DND-41 (cell line): ENCODE measurements around the gene RLN1.
A peak's percentile ranks its signal among the peaks of the same experiment; 100 is the strongest.
"Not testable (repeated sequence)": the region's sequence is repeated elsewhere in the genome, so short reads cannot be mapped to it uniquely, and the experiment has no call there.

Experiments
- ATAC-seq: fragments of 200-7000 bp; cut with Tn5 transposase; 3 replicates; pipeline ENCODE4 v1.9.1; 2021; ENCODE audit warnings: low read depth; ENCODE audit not compliant: insufficient read depth
- DNase-seq: peaks from one replicate; pipeline ENCODE4 v3.0.0-alpha.2; 2020
- H2AFZ ChIP-seq: 2 replicates; pipeline ENCODE4 v1.6.0; 2012; ENCODE audit warnings: low read depth, low read length
- H3K27ac ChIP-seq: 2 replicates; pipeline ENCODE4 v1.5.1; 2012; ENCODE audit warnings: low read length, inconsistent platforms
- H3K27me3 ChIP-seq: fragments of 200-600 bp; sonication (generic); 2 replicates; pipeline ENCODE4 v1.6.0; 2012; ENCODE audit warnings: low read length, mild to moderate bottlenecking, inconsistent platforms; ENCODE audit not compliant: insufficient read depth, poor library complexity
- H3K36me3 ChIP-seq: 2 replicates; pipeline ENCODE4 v1.5.1; 2012; ENCODE audit warnings: low read length, inconsistent platforms; ENCODE audit not compliant: insufficient read depth
- H3K4me1 ChIP-seq: 2 replicates; pipeline ENCODE4 v1.5.1; 2012; ENCODE audit warnings: mild to moderate bottlenecking, low read length; ENCODE audit not compliant: insufficient read depth
- H3K4me2 ChIP-seq: 2 replicates; pipeline ENCODE4 v1.6.0; 2012; ENCODE audit warnings: mild to moderate bottlenecking, moderate library complexity, low read length, inconsistent platforms; ENCODE audit not compliant: insufficient read depth
- H3K4me3 ChIP-seq, 2 experiments: fragments of 200-600 bp in 1 of 2; shearing (Covaris generic) in 1 of 2; 2 replicates each; pipeline ENCODE4 v1.5.1; 2012 to 2016; ENCODE audit warnings: inconsistent platforms in 2 of 2, low read length in 2 of 2, mild to moderate bottlenecking in 2 of 2, low read depth in 1 of 2, moderate library complexity in 1 of 2
- H3K79me2 ChIP-seq: 2 replicates; pipeline ENCODE4 v1.6.0; 2012; ENCODE audit warnings: low read length, inconsistent platforms; ENCODE audit not compliant: insufficient read depth
- H3K9ac ChIP-seq: 2 replicates; pipeline ENCODE4 v1.6.0; 2012; ENCODE audit warnings: low read depth, mild to moderate bottlenecking, inconsistent platforms, low read length, moderate library complexity
- H3K9me3 ChIP-seq: 2 replicates; pipeline ENCODE4 v1.5.1; 2012; ENCODE audit warnings: low read length, moderate library complexity, mild to moderate bottlenecking, inconsistent platforms; ENCODE audit not compliant: insufficient read depth, severe bottlenecking
- H4K20me1 ChIP-seq: 2 replicates; pipeline ENCODE4 v1.6.0; 2012; ENCODE audit warnings: low read length; ENCODE audit not compliant: insufficient read depth
- CTCF ChIP-seq: IDR thresholded peaks from 2 replicates; pipeline ENCODE4 v1.5.1; 2012; ENCODE audit warnings: borderline replicate concordance, low read length, moderate library complexity, mild to moderate bottlenecking; ENCODE audit not compliant: poor library complexity, severe bottlenecking; ENCODE audit errors: extremely low read depth
- EZH2 ChIP-seq: IDR thresholded peaks from 3 replicates; pipeline ENCODE4 v1.6.1; 2012; ENCODE audit warnings: borderline replicate concordance, low read depth, mild to moderate bottlenecking, moderate library complexity, low read length, inconsistent platforms; ENCODE audit not compliant: severe bottlenecking

Gene RLN1

GRCh38 chr9:5338992-5339981 lies at the start of gene RLN1:
Gene RLN1, minus strand, starts transcription at chr9:5339876. Its CDS starts 130 bp downstream, at chr9:5339746.
- H3K4me1 ChIP-seq = peaks cover 27% of the 10 kb centered on the region
- H2AFZ ChIP-seq, DNase-seq, H3K4me3 ChIP-seq, H3K27ac ChIP-seq, H3K79me2 ChIP-seq, H3K4me2 ChIP-seq, ATAC-seq, H3K9me3 ChIP-seq, H4K20me1 ChIP-seq, H3K36me3 ChIP-seq, H3K9ac ChIP-seq, H3K27me3 ChIP-seq: not testable (repeated sequence)

- Histone ChIP-seq H3K27me3 (no peaks in the 10 kb centered on the region), H2AFZ (no peak overlapping the region), H3K4me2 (no peak overlapping the region), H3K4me1 (peaks cover 2% of the 10 kb centered on the region; the same call in 1 of the 2 replicates), H3K9me3 (no peaks in the 10 kb centered on the region), H3K27ac (no peak overlapping the region), H3K36me3 (no peaks in the 10 kb centered on the region), H3K9ac (no peak overlapping the region), H4K20me1 (no peaks in the 10 kb centered on the region), H3K4me3 (no peak overlapping the region), H3K79me2 (no peaks in the 10 kb centered on the region)
- 0 out of 3 replicates have a peak, but pooled peaks have one; percentile 27 for ATAC-seq
- no peak for TF ChIP-seq EZH2
- no peak for TF ChIP-seq CTCF
- DNase-seq = no peak
Measured at GRCh38 chr9:5389109-5389732, 49.5 kb upstream of the RLN1 start.

GRCh38 chr9:5388026-5388819 lies 48.5 kb upstream of the RLN1 start:
- no peaks in the 10 kb centered on the region for H3K27me3 ChIP-seq
- DNase-seq (no peak), ATAC-seq (no peak)
- no peak overlapping the region for H3K27ac ChIP-seq
- H3K4me2 ChIP-seq = no peak overlapping the region
- H4K20me1 ChIP-seq = no peaks in the 10 kb centered on the region
- no peaks in the 10 kb centered on the region for H3K36me3 ChIP-seq
- no peak overlapping the region for H3K4me3 ChIP-seq
- peaks cover 2% of the 10 kb centered on the region; the same call in 1 of the 2 replicates for H3K4me1 ChIP-seq
- no peak overlapping the region for H3K9ac ChIP-seq
- no peaks in the 10 kb centered on the region for H3K9me3 ChIP-seq
- no peak overlapping the region for H2AFZ ChIP-seq
- no peak for TF ChIP-seq CTCF
- no peak for TF ChIP-seq EZH2
- no peaks in the 10 kb centered on the region for H3K79me2 ChIP-seq
